ENCODE measurements around the gene CBLB. TPM values are rescaled to one million over a fixed set of nuclear protein-coding genes. Genes with fewer than 3 reads are reported as not detected.

CBLB gene
- total RNA-seq, 4 donors from 2014 or later: 14.8 to 46.4 (median 21.6) TPM

GRCh38 chr3:105747696-105748095, 121.1 kb downstream of the CBLB start:
- Histone ChIP-seq H3K27ac (peak overlapping the region in 3 of 4 donors; percentile 36 to 53 (median 43)), H3K4me1 (peaks cover 0 to 8% of the 10 kb centered on the region in 2 donors), H3K36me3 (peaks cover 0 to 14% of the 10 kb centered on the region in 2 donors), H3K4me3 (no peak overlapping the region), H3K9me3 (no peaks in the 10 kb centered on the region), H3K27me3 (no peaks in the 10 kb centered on the region)
- ATAC-seq (peak; percentile 47 to 75), DNase-seq (no peak)
- intact Hi-C loops (cut with DNase I; ENCODE audit: low total_unique reads): no loop called here
- TF ChIP-seq POLR2A (IDR thresholded peaks at IDR 0.05): no peak
- TF ChIP-seq, protein P1, sequence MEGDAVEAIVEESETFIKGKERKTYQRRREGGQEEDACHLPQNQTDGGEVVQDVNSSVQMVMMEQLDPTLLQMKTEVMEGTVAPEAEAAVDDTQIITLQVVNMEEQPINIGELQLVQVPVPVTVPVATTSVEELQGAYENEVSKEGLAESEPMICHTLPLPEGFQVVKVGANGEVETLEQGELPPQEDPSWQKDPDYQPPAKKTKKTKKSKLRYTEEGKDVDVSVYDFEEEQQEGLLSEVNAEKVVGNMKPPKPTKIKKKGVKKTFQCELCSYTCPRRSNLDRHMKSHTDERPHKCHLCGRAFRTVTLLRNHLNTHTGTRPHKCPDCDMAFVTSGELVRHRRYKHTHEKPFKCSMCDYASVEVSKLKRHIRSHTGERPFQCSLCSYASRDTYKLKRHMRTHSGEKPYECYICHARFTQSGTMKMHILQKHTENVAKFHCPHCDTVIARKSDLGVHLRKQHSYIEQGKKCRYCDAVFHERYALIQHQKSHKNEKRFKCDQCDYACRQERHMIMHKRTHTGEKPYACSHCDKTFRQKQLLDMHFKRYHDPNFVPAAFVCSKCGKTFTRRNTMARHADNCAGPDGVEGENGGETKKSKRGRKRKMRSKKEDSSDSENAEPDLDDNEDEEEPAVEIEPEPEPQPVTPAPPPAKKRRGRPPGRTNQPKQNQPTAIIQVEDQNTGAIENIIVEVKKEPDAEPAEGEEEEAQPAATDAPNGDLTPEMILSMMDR (IDR thresholded peaks at IDR 0.05 in 4 of 5, conservative IDR thresholded peaks at IDR 0.05 in 1 of 5): no peak
- in situ Hi-C loops (cut with MboI; ENCODE audit: low sequenced_read_pairs in 4 of 4): no loop called here

DNA sequence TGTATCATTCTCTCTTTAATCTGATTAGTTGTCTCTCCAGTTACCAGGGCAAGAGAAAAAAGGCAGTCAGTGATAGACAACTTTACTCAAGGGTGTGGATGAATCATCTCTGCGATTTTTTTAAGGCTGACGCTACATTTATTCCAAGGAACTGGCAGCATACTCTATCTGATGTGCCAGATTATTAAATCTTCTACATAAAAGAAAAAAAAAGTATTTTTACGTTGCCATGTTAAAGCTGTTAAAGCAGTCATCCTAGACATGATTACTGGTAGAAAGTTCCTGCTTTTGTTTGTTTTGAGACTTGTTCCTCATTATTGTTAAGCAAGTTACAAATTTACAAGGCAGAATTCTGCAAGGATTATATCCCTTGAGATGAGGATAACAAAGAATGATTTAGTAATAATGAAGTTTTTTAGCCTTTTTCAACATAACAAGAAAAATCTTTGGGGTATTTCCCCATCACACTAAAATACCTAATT, 121.7 kb downstream of the CBLB start:
- H3K4me3 ChIP-seq: no peak overlapping the region
- in situ Hi-C loops (cut with MboI; ENCODE audit: low sequenced_read_pairs in 4 of 4): no loop called here
- peaks cover 0 to 8% of the 10 kb centered on the region in 2 donors for H3K4me1 ChIP-seq
- peak overlapping the region in 3 of 4 donors; percentile 36 to 53 (median 43) for H3K27ac ChIP-seq
- H3K27me3 ChIP-seq: no peaks in the 10 kb centered on the region
- peak; percentile 83 to 88 for ATAC-seq
- H3K9me3 ChIP-seq: no peaks in the 10 kb centered on the region
- TF ChIP-seq, protein P1 (IDR thresholded peaks at IDR 0.05 in 4 of 5, conservative IDR thresholded peaks at IDR 0.05 in 1 of 5): no peak
- TF ChIP-seq POLR2A (IDR thresholded peaks at IDR 0.05): no peak
- intact Hi-C loops (cut with DNase I; ENCODE audit: low total_unique reads): no loop called here
- DNase-seq: no peak
- peaks cover 0 to 14% of the 10 kb centered on the region in 2 donors for H3K36me3 ChIP-seq

- H3K36me3 ChIP-seq: peaks cover 0 to 14% of the 10 kb centered on the region in 2 donors
- in situ Hi-C loops (cut with MboI; ENCODE audit: low sequenced_read_pairs in 4 of 4) (no loop called here), intact Hi-C loops (cut with DNase I; ENCODE audit: low total_unique reads) (no loop called here)
- DNase-seq: no peak
- H3K4me1 ChIP-seq: peaks cover 0 to 8% of the 10 kb centered on the region in 2 donors
- ATAC-seq: no peak
- H3K4me3 ChIP-seq: no peak overlapping the region
- TF ChIP-seq, protein P1 (IDR thresholded peaks at IDR 0.05 in 4 of 5, conservative IDR thresholded peaks at IDR 0.05 in 1 of 5): no peak
- TF ChIP-seq POLR2A (IDR thresholded peaks at IDR 0.05): no peak
- no peaks in the 10 kb centered on the region for H3K9me3 ChIP-seq
- peak overlapping the region; percentile 36 to 53 (median 46) for H3K27ac ChIP-seq
- H3K27me3 ChIP-seq: no peaks in the 10 kb centered on the region
These were observed 122.4 kb downstream of the CBLB start for GRCh38 chr3:105746231-105746996.

- Histone ChIP-seq H3K27ac (peak overlapping the region in 1 of 4 donors; percentile 16), H3K4me3 (no peak overlapping the region), H3K9me3 (no peaks in the 10 kb centered on the region), H3K4me1 (peaks cover 0 to 8% of the 10 kb centered on the region in 2 donors), H3K36me3 (peaks cover 0 to 18% of the 10 kb centered on the region in 2 donors), H3K27me3 (no peaks in the 10 kb centered on the region)
- TF ChIP-seq, protein P1 (IDR thresholded peaks at IDR 0.05 in 4 of 5, conservative IDR thresholded peaks at IDR 0.05 in 1 of 5): no peak
- no peak for TF ChIP-seq POLR2A (IDR thresholded peaks at IDR 0.05)
- DNase-seq: no peak
- in situ Hi-C loops (cut with MboI; ENCODE audit: low sequenced_read_pairs in 4 of 4) (no loop called here), intact Hi-C loops (cut with DNase I; ENCODE audit: low total_unique reads) (no loop called here)
- ATAC-seq: no peak
These were observed 123.8 kb downstream of the CBLB start for GRCh38 chr3:105745046-105745445.

Data from gastrocnemius medialis (tissue), 4 donors.